Adrenal gland (tissue), 5 donors: ENCODE results near the gene WDR20.

ENCODE experiments used
- POLR2A ChIP-seq, 2 donors: fragments of 450-650 bp; IDR thresholded peaks; one replicate each; pipeline ENCODE4 v1.6.1; 2017; ENCODE audit warnings: antibody characterized with exemption in 2 of 2, mild to moderate bottlenecking in 2 of 2, moderate library complexity in 1 of 2
- TF ChIP-seq, protein P1 (sequence below), 6 experiments: fragments of 450-650 bp in 4 of 6; fragments of 200-600 bp in 2 of 6; sonication (generic) in 1 of 6; IDR thresholded peaks; 1 replicate in 5 of 6; 2 replicates in 1 of 6; pipeline versions ENCODE4 v1.5.1 to v1.8.0; 2016 to 2021; ENCODE audit warnings: antibody characterized with exemption in 6 of 6, mild to moderate bottlenecking in 2 of 6, moderate library complexity in 1 of 6
- donor health status: DM: no; HTN: no; CAD: no.

- TF ChIP-seq, protein P1, sequence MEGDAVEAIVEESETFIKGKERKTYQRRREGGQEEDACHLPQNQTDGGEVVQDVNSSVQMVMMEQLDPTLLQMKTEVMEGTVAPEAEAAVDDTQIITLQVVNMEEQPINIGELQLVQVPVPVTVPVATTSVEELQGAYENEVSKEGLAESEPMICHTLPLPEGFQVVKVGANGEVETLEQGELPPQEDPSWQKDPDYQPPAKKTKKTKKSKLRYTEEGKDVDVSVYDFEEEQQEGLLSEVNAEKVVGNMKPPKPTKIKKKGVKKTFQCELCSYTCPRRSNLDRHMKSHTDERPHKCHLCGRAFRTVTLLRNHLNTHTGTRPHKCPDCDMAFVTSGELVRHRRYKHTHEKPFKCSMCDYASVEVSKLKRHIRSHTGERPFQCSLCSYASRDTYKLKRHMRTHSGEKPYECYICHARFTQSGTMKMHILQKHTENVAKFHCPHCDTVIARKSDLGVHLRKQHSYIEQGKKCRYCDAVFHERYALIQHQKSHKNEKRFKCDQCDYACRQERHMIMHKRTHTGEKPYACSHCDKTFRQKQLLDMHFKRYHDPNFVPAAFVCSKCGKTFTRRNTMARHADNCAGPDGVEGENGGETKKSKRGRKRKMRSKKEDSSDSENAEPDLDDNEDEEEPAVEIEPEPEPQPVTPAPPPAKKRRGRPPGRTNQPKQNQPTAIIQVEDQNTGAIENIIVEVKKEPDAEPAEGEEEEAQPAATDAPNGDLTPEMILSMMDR (IDR thresholded peaks at IDR 0.05) = no peak
- no peak for TF ChIP-seq POLR2A (IDR thresholded peaks at IDR 0.05)
Measured at GRCh38 chr14:102154121-102154520, 14.4 kb downstream of the WDR20 start.
